ENCODE data around the gene MPP1. TPM values are rescaled to one million over a fixed set of nuclear protein-coding genes. Genes with fewer than 3 reads are reported as not detected.

The MPP1 gene
- total RNA-seq, 1 donor from 2014 or later = 1.1 TPM

DNA sequence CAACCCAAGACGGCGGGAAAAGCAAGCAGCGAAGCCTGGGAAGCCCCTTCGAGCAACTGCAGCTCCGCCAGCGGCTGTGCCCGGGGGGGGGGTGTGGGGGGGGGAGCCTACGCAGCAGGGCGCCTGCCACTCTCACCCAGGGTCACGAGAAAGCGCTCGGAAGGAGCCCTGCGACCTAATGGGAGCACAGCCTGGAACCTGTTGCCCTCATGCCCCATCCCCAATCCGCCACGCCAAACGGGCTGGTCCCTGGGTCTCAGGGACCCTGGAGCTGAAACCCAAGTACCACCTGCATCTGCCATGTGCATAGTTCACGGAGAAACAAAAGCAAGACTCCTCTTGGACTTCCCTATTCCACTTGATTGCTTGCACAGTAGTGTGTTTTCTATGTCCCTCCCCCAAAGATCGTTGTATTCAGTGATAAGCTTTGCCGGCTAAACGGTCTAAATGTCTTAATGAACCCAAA, 54.0 kb downstream of the MPP1 start:
- Histone ChIP-seq H3K27me3 (ENCODE audit: control insufficient read depth, insufficient read depth, low read length) (peaks cover 6% of the 10 kb centered on the region), H3K4me3 (ENCODE audit: low read depth, low read length) (no peak overlapping the region), H3K36me3 (ENCODE audit: control insufficient read depth, insufficient read depth, low read length) (no peaks in the 10 kb centered on the region)
- TF ChIP-seq, protein P1, sequence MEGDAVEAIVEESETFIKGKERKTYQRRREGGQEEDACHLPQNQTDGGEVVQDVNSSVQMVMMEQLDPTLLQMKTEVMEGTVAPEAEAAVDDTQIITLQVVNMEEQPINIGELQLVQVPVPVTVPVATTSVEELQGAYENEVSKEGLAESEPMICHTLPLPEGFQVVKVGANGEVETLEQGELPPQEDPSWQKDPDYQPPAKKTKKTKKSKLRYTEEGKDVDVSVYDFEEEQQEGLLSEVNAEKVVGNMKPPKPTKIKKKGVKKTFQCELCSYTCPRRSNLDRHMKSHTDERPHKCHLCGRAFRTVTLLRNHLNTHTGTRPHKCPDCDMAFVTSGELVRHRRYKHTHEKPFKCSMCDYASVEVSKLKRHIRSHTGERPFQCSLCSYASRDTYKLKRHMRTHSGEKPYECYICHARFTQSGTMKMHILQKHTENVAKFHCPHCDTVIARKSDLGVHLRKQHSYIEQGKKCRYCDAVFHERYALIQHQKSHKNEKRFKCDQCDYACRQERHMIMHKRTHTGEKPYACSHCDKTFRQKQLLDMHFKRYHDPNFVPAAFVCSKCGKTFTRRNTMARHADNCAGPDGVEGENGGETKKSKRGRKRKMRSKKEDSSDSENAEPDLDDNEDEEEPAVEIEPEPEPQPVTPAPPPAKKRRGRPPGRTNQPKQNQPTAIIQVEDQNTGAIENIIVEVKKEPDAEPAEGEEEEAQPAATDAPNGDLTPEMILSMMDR (IDR thresholded peaks at IDR 0.05; ENCODE audit: insufficient read depth, low read length, severe bottlenecking) = no peak
- DNase-seq (ENCODE audit: low read depth) (no peak), FAIRE-seq (no peak)

DNA sequence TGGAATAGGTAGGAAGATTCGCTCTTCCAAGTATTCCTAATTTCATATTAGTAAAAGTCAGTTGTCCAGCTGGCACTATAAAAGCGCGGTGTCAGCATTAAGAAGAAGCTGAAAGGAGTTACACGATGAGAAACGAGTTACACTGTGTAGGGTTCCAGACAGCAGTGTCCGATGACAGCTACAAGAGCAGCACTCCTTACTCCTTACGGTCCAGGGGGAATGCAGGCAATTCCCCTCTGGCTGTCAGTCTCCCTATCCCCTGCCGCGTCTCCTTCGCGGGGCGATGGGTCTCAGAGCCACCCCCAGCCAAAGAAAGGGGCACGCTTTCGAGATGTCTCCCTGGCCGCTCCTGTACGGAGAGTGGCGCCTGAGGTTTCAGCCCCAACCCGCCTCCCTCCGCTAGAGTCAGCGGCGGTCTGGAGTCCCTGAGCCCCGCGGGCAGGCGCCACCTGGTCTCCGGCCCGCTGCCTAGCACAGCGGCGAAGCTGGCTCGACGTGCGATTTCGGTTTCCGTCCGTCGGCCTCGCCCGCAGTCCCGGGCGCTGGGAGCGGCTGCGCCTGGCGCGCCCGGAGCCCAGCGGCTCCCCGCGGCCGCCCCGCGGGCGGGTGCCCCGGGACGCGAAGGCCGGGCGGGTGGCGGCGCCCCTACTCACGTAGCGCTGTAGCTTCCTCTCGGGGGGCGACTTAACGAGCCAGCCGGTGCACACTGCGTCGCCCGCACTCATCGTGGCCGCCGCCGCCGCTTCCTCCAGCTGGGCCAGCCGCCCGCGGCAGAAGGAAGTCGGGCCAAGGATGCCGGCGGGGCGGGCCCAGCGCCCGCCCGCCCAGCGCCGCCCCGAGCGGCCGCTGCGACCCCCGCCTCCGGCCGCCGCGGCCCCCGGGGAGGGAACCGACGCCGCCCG, 54.7 kb downstream of the MPP1 start, which contains the start of gene GAB3:
Gene GAB3 (minus strand): TSS at position 777 of the 902 bp plus-strand sequence. CDS start 52 bp downstream, at position 725.
- TF ChIP-seq, protein P1 (IDR thresholded peaks at IDR 0.05; ENCODE audit: insufficient read depth, low read length, severe bottlenecking) = peak; percentile 1
- no peaks in the 10 kb centered on the region for H3K36me3 ChIP-seq (ENCODE audit: control insufficient read depth, insufficient read depth, low read length)
- DNase-seq (ENCODE audit: low read depth) (no peak), FAIRE-seq (no peak)
- H3K27me3 ChIP-seq (ENCODE audit: control insufficient read depth, insufficient read depth, low read length) = peaks cover 6% of the 10 kb centered on the region
- H3K4me3 ChIP-seq (ENCODE audit: low read depth, low read length) = peak within 1 kb of the TSS; percentile 32

DNA sequence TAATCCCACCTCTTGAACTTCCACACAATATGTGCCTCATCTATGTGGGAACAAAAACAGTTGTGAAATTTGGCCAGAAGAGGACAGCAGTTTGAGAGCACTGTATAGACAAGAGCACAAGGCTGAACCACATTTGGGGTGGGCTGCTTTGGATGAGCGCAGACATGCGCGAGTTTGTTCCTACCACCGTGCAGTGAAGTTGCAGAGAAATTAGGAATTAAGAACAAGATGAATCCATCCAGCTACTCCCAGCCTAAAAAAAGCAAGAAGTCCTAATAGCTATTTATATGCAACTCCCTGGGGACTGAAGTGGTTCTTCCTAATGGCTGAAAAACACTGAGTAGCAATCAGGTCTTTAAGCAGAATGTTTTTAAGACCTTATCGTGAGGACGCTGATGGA, 55.4 kb downstream of the MPP1 start:
- H3K27me3 ChIP-seq (ENCODE audit: control insufficient read depth, insufficient read depth, low read length) = peaks cover 6% of the 10 kb centered on the region
- no peaks in the 10 kb centered on the region for H3K36me3 ChIP-seq (ENCODE audit: control insufficient read depth, insufficient read depth, low read length)
- H3K4me3 ChIP-seq (ENCODE audit: low read depth, low read length) = no peak overlapping the region
- no peak for DNase-seq (ENCODE audit: low read depth)
- FAIRE-seq = no peak
- TF ChIP-seq, protein P1 (IDR thresholded peaks at IDR 0.05; ENCODE audit: insufficient read depth, low read length, severe bottlenecking) = no peak

DNA sequence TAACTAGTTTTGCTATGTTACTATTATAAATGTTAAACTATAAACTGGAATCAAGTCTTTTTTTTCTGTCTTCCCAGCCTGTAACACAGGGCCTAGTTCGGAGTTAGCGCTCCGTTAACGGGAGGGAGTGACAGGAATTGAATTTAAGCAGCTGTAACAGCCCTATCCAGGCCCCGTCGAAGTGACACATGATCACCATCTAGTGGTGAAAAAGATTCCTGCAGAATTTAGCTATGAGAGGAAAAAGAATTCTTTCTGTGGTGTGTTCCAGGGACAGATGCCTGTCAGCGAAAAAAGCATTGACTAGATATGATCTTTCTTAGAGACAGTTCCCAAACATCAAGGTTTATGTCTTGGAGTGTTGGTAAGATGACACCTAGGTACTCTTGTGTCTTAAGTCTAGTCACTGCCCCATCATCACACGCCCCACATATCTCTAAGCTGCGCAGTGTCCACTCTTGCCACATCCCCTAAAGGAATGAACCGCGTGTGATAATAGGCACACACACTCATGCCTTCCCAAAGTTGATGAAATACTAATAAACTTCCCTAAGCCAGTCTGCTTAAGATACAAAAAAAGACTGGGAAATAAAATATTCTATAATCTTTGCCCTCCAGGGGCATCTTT, 56.5 kb downstream of the MPP1 start:
- no peak overlapping the region for H3K4me3 ChIP-seq (ENCODE audit: low read depth, low read length)
- TF ChIP-seq, protein P1 (IDR thresholded peaks at IDR 0.05; ENCODE audit: insufficient read depth, low read length, severe bottlenecking) = peak; percentile 48
- no peak for DNase-seq (ENCODE audit: low read depth)
- H3K36me3 ChIP-seq (ENCODE audit: control insufficient read depth, insufficient read depth, low read length) = no peaks in the 10 kb centered on the region
- H3K27me3 ChIP-seq (ENCODE audit: control insufficient read depth, insufficient read depth, low read length) = peaks cover 6% of the 10 kb centered on the region
- no peak for FAIRE-seq

DNA sequence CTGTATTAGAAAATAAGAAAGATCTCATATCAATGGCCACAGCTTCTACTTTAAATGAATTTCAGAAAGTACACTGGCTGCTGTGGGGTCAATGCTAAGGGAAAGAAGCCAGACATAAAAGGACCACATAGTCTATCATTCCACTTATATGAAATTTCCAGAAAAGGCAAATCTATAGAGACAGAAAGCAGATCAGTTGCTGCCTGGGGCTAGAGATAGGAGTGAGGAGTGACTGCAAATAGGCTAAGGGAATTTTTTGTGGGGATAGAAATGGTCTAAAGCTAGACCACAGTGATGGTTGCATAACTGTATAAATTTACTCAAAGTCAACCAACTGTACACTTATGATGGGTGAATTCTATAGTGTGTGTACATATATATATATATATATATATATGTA, 62.7 kb downstream of the MPP1 start:
- DNase-seq (ENCODE audit: low read depth) = no peak
- no peak for FAIRE-seq
- Histone ChIP-seq H3K4me3 (ENCODE audit: low read depth, low read length) (no peak overlapping the region), H3K27me3 (ENCODE audit: control insufficient read depth, insufficient read depth, low read length) (no peaks in the 10 kb centered on the region), H3K36me3 (ENCODE audit: control insufficient read depth, insufficient read depth, low read length) (no peaks in the 10 kb centered on the region)
- TF ChIP-seq, protein P1 (IDR thresholded peaks at IDR 0.05; ENCODE audit: insufficient read depth, low read length, severe bottlenecking) = no peak

Data from bronchial epithelial cell (primary cell).